Stimulated activated CD4-positive, alpha-beta T cell treated with anti-CD3 and anti-CD28 coated beads, Interleukin-1b, Interleukin-23, amount 100 ng/mL, for 24 hours (primary cell): ENCODE data around the gene GFRA1.
"Not testable (repeated sequence)": the region's sequence is repeated elsewhere in the genome, so short reads cannot be mapped to it uniquely, and the experiment has no call there.

Source experiments
- DNase-seq, 4 experiments: peaks; one replicate each; pipeline ENCODE4 v3.0.0-alpha.2; 2020; ENCODE audit warnings: low read depth in 4 of 4, low spot score in 1 of 4

The GFRA1 gene

GRCh38 chr10:116201670-116202430 lies 71.2 kb downstream of the GFRA1 start:
- no peak for DNase-seq

- no peak for DNase-seq
Measured at GRCh38 chr10:116201011-116201410, 72.0 kb downstream of the GFRA1 start.

- no peak for DNase-seq
Measured at GRCh38 chr10:116198676-116199035, 74.3 kb downstream of the GFRA1 start.

- no peak for DNase-seq
Measured at GRCh38 chr10:116197946-116198675, 74.9 kb downstream of the GFRA1 start.

GRCh38 chr10:116195583-116195982 lies 77.4 kb downstream of the GFRA1 start:
- no peak for DNase-seq

- DNase-seq = no peak
Measured at GRCh38 chr10:116195039-116195438, 78.0 kb downstream of the GFRA1 start.

GRCh38 chr10:116194061-116194460 lies 78.9 kb downstream of the GFRA1 start:
- DNase-seq = no peak

GRCh38 chr10:116190883-116191282 lies 82.1 kb downstream of the GFRA1 start:
- DNase-seq = no peak

GRCh38 chr10:116186273-116186672 lies 86.7 kb downstream of the GFRA1 start:
- DNase-seq = no peak

- no peak for DNase-seq
Measured at GRCh38 chr10:116185199-116185867, 87.7 kb downstream of the GFRA1 start.

GRCh38 chr10:116184512-116184794 lies 88.6 kb downstream of the GFRA1 start:
- no peak for DNase-seq

- DNase-seq = no peak
Measured at GRCh38 chr10:116183733-116184511, 89.1 kb downstream of the GFRA1 start.

- DNase-seq = no peak
Measured at GRCh38 chr10:116182426-116182825, 90.6 kb downstream of the GFRA1 start.

- DNase-seq = no peak
Measured at GRCh38 chr10:116178086-116178605, 94.9 kb downstream of the GFRA1 start.

GRCh38 chr10:116175231-116175630 lies 97.8 kb downstream of the GFRA1 start:
- no peak for DNase-seq

- no peak for DNase-seq
Measured at GRCh38 chr10:116171505-116171904, 101.5 kb downstream of the GFRA1 start.

- no peak for DNase-seq
Measured at GRCh38 chr10:116170815-116171250, 102.2 kb downstream of the GFRA1 start.

GRCh38 chr10:116169782-116170445 lies 103.1 kb downstream of the GFRA1 start:
- no peak for DNase-seq

- no peak for DNase-seq
Measured at GRCh38 chr10:116168745-116169144, 104.3 kb downstream of the GFRA1 start.

GRCh38 chr10:116168329-116168728 lies 104.7 kb downstream of the GFRA1 start:
- no peak for DNase-seq

- not testable (repeated sequence) for DNase-seq
Measured at GRCh38 chr10:116165941-116166340, 107.1 kb downstream of the GFRA1 start.
